Measurements from ENCODE around the gene YJU2. TPM values are rescaled to one million over a fixed set of nuclear protein-coding genes. Genes with fewer than 3 reads are reported as not detected.

Gene YJU2
- total RNA-seq, 1 experiment from 2014 or later = 24.1 TPM

GRCh38 chr19:4304538-4305256 lies 57.8 kb downstream of the YJU2 start, which contains the start of gene FSD1:
Gene FSD1 (plus strand): TSS chr19:4304598. CDS start chr19:4304747, 149 bp downstream.
- no peaks in the 10 kb centered on the region for H3K27me3 ChIP-seq (replicated peaks)
- H3K4me1 ChIP-seq (replicated peaks) = no peaks in the 10 kb centered on the region
- peak in 1 of 2 experiments; percentile 64 for DNase-seq (ENCODE audit: low read depth in 1 of 2, low spot score in 2 of 2)
- H3K9me3 ChIP-seq (replicated peaks) = no peaks in the 10 kb centered on the region
- H3K27ac ChIP-seq = no peak within 1 kb of the TSS
- H3K4me3 ChIP-seq = peak within 1 kb of the TSS; percentile 28
- no peaks in the 10 kb centered on the region for H3K36me3 ChIP-seq

DNA sequence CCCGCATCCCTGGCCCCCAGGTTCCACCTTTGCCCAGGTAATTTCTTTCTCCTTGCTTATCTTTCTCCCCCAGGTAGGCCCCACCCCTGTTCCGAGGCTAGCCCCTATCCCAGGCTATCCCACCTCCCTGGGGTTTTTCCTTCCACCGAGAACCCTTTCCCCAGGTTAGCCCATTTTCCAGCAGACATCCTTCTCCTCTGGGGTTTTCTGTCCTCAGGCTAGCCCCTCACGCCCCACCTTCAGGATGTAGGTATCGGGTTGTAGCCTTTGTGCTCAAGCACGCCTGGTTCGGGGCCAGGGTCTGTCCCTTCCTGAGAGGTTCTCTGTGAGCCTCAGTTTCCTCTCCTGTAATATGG lies 58.4 kb downstream of the YJU2 start:
- H3K4me1 ChIP-seq (replicated peaks) = no peaks in the 10 kb centered on the region
- no peak overlapping the region for H3K4me3 ChIP-seq
- H3K9me3 ChIP-seq (replicated peaks) = no peaks in the 10 kb centered on the region
- H3K27me3 ChIP-seq (replicated peaks) = no peaks in the 10 kb centered on the region
- H3K36me3 ChIP-seq = no peaks in the 10 kb centered on the region
- H3K27ac ChIP-seq = no peak overlapping the region
- DNase-seq (ENCODE audit: low read depth in 1 of 2, low spot score in 2 of 2) = no peak

DNA sequence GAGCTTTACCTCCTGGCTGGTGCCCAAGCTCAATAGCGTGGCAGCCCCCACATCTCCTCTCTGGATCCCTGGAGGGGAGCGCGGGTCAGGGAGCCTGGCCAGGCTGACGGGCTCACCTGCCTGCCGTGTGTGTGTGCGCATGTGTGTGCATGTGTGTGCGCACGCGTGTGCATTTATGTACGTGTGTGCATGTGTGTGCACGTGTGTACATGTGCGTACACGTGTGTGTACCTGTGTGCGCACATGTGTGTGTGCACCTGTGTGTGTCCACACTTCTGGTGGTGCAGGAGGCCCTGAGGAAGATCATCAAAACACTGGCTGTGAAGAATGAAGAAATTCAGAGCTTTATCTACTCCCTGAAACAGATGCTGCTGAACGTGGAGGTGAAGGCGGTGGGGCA lies 58.8 kb downstream of the YJU2 start:
- Histone ChIP-seq H3K4me1 (replicated peaks) (no peaks in the 10 kb centered on the region), H3K9me3 (replicated peaks) (no peaks in the 10 kb centered on the region), H3K36me3 (no peaks in the 10 kb centered on the region), H3K4me3 (no peak overlapping the region), H3K27ac (no peak overlapping the region), H3K27me3 (replicated peaks) (no peaks in the 10 kb centered on the region)
- no peak for DNase-seq (ENCODE audit: low read depth in 1 of 2, low spot score in 2 of 2)

DNA sequence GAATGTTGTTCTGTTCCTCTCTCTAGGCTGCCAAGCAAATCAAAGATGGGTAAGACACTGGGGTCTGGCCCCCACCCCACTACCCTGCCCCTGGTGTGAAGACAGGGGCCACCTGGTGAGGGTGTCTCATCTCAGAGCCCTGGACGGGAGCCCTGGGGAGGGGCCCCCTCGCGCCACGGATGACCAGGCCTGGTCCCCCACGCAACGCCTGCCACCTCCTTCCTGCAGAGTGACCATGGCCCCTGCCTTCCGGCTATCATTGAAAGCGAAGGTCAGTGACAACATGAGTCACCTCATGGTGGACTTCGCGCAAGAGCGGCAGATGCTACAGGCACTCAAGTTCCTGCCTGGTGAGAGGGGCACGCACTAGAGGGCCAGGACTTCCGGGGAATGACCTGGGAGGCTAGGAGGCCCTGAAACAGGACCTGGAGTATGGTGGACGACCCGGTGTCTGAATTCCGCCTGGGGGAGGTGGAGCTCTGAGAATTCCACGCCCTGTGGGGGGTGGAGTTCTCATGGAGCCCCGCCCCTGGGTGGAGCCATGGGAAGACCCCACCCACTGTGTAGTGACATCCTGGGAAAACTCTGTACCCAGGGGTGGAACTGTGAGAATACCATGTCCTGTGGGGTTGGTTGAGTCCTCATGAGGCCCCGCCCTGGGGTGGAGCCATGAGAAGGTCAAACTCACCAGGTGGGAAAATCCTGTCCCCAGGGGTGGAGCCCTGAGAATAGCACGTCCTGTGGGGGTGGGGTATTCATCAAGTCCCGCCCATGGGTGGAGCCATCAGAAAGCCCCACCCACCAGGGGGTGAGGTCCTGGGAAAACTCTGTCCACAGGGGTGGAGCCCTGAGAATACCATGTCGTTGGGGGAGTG lies 63.6 kb downstream of the YJU2 start:
- H3K4me3 ChIP-seq = no peak overlapping the region
- H3K4me1 ChIP-seq (replicated peaks) = no peaks in the 10 kb centered on the region
- DNase-seq (ENCODE audit: low read depth in 1 of 2, low spot score in 2 of 2) = no peak
- H3K36me3 ChIP-seq = no peaks in the 10 kb centered on the region
- no peak overlapping the region for H3K27ac ChIP-seq
- no peaks in the 10 kb centered on the region for H3K27me3 ChIP-seq (replicated peaks)
- no peaks in the 10 kb centered on the region for H3K9me3 ChIP-seq (replicated peaks)

- no peak for DNase-seq (ENCODE audit: low read depth in 1 of 2, low spot score in 2 of 2)
- Histone ChIP-seq H3K4me3 (no peak overlapping the region), H3K9me3 (replicated peaks) (no peaks in the 10 kb centered on the region), H3K4me1 (replicated peaks) (no peaks in the 10 kb centered on the region), H3K36me3 (no peaks in the 10 kb centered on the region), H3K27ac (no peak overlapping the region), H3K27me3 (replicated peaks) (no peaks in the 10 kb centered on the region)
These were observed 67.1 kb downstream of the YJU2 start for GRCh38 chr19:4313847-4314490.

- no peaks in the 10 kb centered on the region for H3K27me3 ChIP-seq (replicated peaks)
- H3K27ac ChIP-seq = no peak overlapping the region
- no peaks in the 10 kb centered on the region for H3K36me3 ChIP-seq
- H3K9me3 ChIP-seq (replicated peaks) = no peaks in the 10 kb centered on the region
- DNase-seq (ENCODE audit: low read depth in 1 of 2, low spot score in 2 of 2) = no peak
- no peaks in the 10 kb centered on the region for H3K4me1 ChIP-seq (replicated peaks)
- no peak overlapping the region for H3K4me3 ChIP-seq
These were observed 70.1 kb downstream of the YJU2 start for GRCh38 chr19:4316956-4317355.

DNA sequence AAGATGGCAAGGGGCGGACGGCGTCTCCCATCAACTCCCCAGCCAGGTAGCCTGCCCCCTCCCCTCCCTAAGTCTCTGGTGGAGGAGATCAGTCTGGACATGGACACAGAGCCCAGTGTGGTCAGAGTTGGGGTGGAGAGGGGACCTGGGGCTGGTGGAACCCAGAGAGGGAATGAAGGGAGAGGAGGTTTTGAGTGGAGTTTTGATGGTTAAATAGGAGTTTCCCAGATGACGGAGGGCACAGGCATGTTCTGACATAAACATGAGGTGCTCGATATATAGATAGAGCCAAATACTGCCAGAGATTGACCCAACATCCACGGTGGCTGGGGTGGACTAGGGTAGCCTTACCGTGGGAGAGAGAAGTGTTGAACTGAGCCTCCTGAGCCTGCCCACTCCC lies 71.6 kb downstream of the YJU2 start:
- Histone ChIP-seq H3K36me3 (no peaks in the 10 kb centered on the region), H3K27me3 (replicated peaks) (no peaks in the 10 kb centered on the region), H3K4me3 (no peak overlapping the region)

More for the DNA sequence above, 71.6 kb downstream of the YJU2 start:
- Histone ChIP-seq H3K27ac (no peak overlapping the region), H3K9me3 (replicated peaks) (no peaks in the 10 kb centered on the region), H3K4me1 (replicated peaks) (no peaks in the 10 kb centered on the region)
- no peak for DNase-seq (ENCODE audit: low read depth in 1 of 2, low spot score in 2 of 2)

Other genes starting within 250 kb of the YJU2 start
- gene PIAS4, start 239.3 kb upstream of the YJU2 start, total RNA-seq (2014; rRNA removed; shearing (Covaris generic)) = 17.3 and 20.7 TPM in 2 replicates
- 15.9 and 20.7 TPM in 2 replicates for gene ZBTB7A, start 180.2 kb upstream of the YJU2 start, total RNA-seq (2014; rRNA removed; shearing (Covaris generic))
- gene MAP2K2, start 123.0 kb upstream of the YJU2 start, total RNA-seq (2014; rRNA removed; shearing (Covaris generic)) = 182 and 188 TPM in 2 replicates
- gene CREB3L3, start 93.4 kb upstream of the YJU2 start, total RNA-seq (2014; rRNA removed; shearing (Covaris generic)) = not detected in 2 replicates
- 18.4 and 25.9 TPM in 2 replicates for gene SIRT6, start 64.5 kb upstream of the YJU2 start, total RNA-seq (2014; rRNA removed; shearing (Covaris generic))
- 0.05 and 0.09 TPM in 2 replicates for gene ANKRD24, start 64.4 kb upstream of the YJU2 start, total RNA-seq (2014; rRNA removed; shearing (Covaris generic))
- not detected in 2 replicates for gene EBI3, start 17.6 kb upstream of the YJU2 start, total RNA-seq (2014; rRNA removed; shearing (Covaris generic))
- not detected in 2 replicates for gene SHD, start 32.2 kb downstream of the YJU2 start, total RNA-seq (2014; rRNA removed; shearing (Covaris generic))
- gene TMIGD2, start 55.3 kb downstream of the YJU2 start, total RNA-seq (2014; rRNA removed; shearing (Covaris generic)) = not detected in 2 replicates
- 4.5 and 6.9 TPM in 2 replicates for gene FSD1, start 57.5 kb downstream of the YJU2 start, total RNA-seq (2014; rRNA removed; shearing (Covaris generic))
- 1.9 and 3.1 TPM in 2 replicates for gene STAP2, start 91.7 kb downstream of the YJU2 start, total RNA-seq (2014; rRNA removed; shearing (Covaris generic))
- gene MPND, start 96.5 kb downstream of the YJU2 start, total RNA-seq (2014; rRNA removed; shearing (Covaris generic)) = 4.6 and 6.5 TPM in 2 replicates
- gene SH3GL1, start 153.5 kb downstream of the YJU2 start, total RNA-seq (2014; rRNA removed; shearing (Covaris generic)) = 60.5 and 79.7 TPM in 2 replicates
- 36.4 and 70.3 TPM in 2 replicates for gene CHAF1A, start 155.6 kb downstream of the YJU2 start, total RNA-seq (2014; rRNA removed; shearing (Covaris generic))
- 39.3 and 66.8 TPM in 2 replicates for gene UBXN6, start 210.7 kb downstream of the YJU2 start, total RNA-seq (2014; rRNA removed; shearing (Covaris generic))
- 58.7 and 71.4 TPM in 2 replicates for gene HDGFL2, start 225.2 kb downstream of the YJU2 start, total RNA-seq (2014; rRNA removed; shearing (Covaris generic))

All from SJSA1 (cell line).